Activated CD8-positive, alpha-beta memory T cell treated with anti-CD3 and anti-CD28 coated beads, Interleukin-2, amount 50 U/mL, for 1 hour (primary cell): ENCODE results near the gene MYRFL.
"Not testable (repeated sequence)": the region's sequence is repeated elsewhere in the genome, so short reads cannot be mapped to it uniquely, and the experiment has no call there.

Experiments used
- DNase-seq: peaks from one replicate; pipeline ENCODE4 v3.0.0-alpha.2; 2020; ENCODE audit errors: extremely low read depth

The MYRFL gene

GRCh38 chr12:69987579-69988091, 162.6 kb downstream of the MYRFL start:
- no peak for DNase-seq

- no peak for DNase-seq
Measured at GRCh38 chr12:69988481-69989321, 163.7 kb downstream of the MYRFL start.

GRCh38 chr12:69991690-69992288, 166.8 kb downstream of the MYRFL start:
- DNase-seq, result no peak

- DNase-seq, result no peak
Measured at GRCh38 chr12:69993433-69993832, 168.4 kb downstream of the MYRFL start.

GRCh38 chr12:69994086-69994485, 169.1 kb downstream of the MYRFL start:
- not testable (repeated sequence) for DNase-seq

- DNase-seq, result no peak
Measured at GRCh38 chr12:69994724-69995173, 169.7 kb downstream of the MYRFL start.

GRCh38 chr12:69996241-69996640, 171.2 kb downstream of the MYRFL start:
- DNase-seq, result no peak

- no peak for DNase-seq
Measured at GRCh38 chr12:69996722-69997121, 171.7 kb downstream of the MYRFL start.

- DNase-seq, result no peak
Measured at GRCh38 chr12:69998011-69998410, 173.0 kb downstream of the MYRFL start.

GRCh38 chr12:69998922-69999321, 173.9 kb downstream of the MYRFL start:
- no peak for DNase-seq

- no peak for DNase-seq
Measured at GRCh38 chr12:69999561-69999960, 174.5 kb downstream of the MYRFL start.

- DNase-seq, result no peak
Measured at GRCh38 chr12:70002097-70002911, 177.3 kb downstream of the MYRFL start.

- no peak for DNase-seq
Measured at GRCh38 chr12:70002912-70003255, 177.9 kb downstream of the MYRFL start.

GRCh38 chr12:70005864-70006618, 181.0 kb downstream of the MYRFL start:
- no peak for DNase-seq

GRCh38 chr12:70006619-70006973, 181.6 kb downstream of the MYRFL start:
- no peak for DNase-seq

GRCh38 chr12:70007687-70008086, 182.7 kb downstream of the MYRFL start:
- no peak for DNase-seq
